Lung (tissue), 12 donors: ENCODE data around the gene ERRFI1. TPM values are rescaled to one million over a fixed set of nuclear protein-coding genes. Genes with fewer than 3 reads are reported as not detected.

ENCODE experiments used
- ATAC-seq: fragments of 200-7000 bp; cut with Tn5 transposase; one replicate; pipeline ENCODE4 v1.9.1; 2020; ENCODE audit warnings: moderate number of reproducible peaks; ENCODE audit not compliant: insufficient read depth, low FRiP score
- DNase-seq, 3 donors: peaks; one replicate each; pipeline ENCODE4 v3.0.0-alpha.2; 2013 to 2017
- H3K27ac ChIP-seq, 2 donors: one replicate each; pipeline ENCODE4 v1.5.1; 2013; ENCODE audit warnings: mild to moderate bottlenecking in 2 of 2, moderate library complexity in 2 of 2, control low read depth in 1 of 2, inconsistent platforms in 1 of 2, low read depth in 1 of 2, low read length in 1 of 2
- H3K27me3 ChIP-seq, 3 donors: one replicate each; pipeline ENCODE4 v1.5.1; 2013; ENCODE audit warnings: low read length in 2 of 3; ENCODE audit not compliant: control insufficient read depth in 3 of 3, insufficient read depth in 3 of 3
- H3K36me3 ChIP-seq, 4 donors: one replicate each; pipeline ENCODE4 v1.5.1; 2013; ENCODE audit warnings: low read length in 4 of 4, mild to moderate bottlenecking in 1 of 4, moderate library complexity in 1 of 4; ENCODE audit not compliant: control insufficient read depth in 4 of 4, insufficient read depth in 4 of 4
- H3K4me1 ChIP-seq, 5 donors: one replicate each; pipeline ENCODE4 v1.5.1; 2013; ENCODE audit warnings: low read length in 5 of 5, mild to moderate bottlenecking in 2 of 5, moderate library complexity in 1 of 5; ENCODE audit not compliant: control insufficient read depth in 5 of 5, insufficient read depth in 5 of 5
- H3K4me3 ChIP-seq: one replicate; pipeline ENCODE4 v1.5.1; 2013; ENCODE audit warnings: mild to moderate bottlenecking, control low read depth, moderate library complexity
- H3K9ac ChIP-seq, 2 donors: one replicate each; pipeline ENCODE4 v1.5.1; 2013; ENCODE audit warnings: low read length in 2 of 2, control low read depth in 1 of 2; ENCODE audit not compliant: insufficient read depth in 1 of 2
- H3K9me3 ChIP-seq, 4 donors: one replicate each; pipeline ENCODE4 v1.5.1; 2013; ENCODE audit warnings: low read length in 3 of 4, mild to moderate bottlenecking in 1 of 4, moderate library complexity in 1 of 4; ENCODE audit not compliant: control insufficient read depth in 4 of 4, insufficient read depth in 3 of 4
- CTCF ChIP-seq: IDR thresholded peaks from 2 replicates; pipeline ENCODE4 v1.5.1; 2012; ENCODE audit warnings: mild to moderate bottlenecking; ENCODE audit errors: control extremely low read depth, extremely low read depth
- WGBS, 2 donors: extraction: QIAGEN DNeasy Blood & Tissue Kit; methylation state at CpG; one replicate each; pipeline ENCODE4 v1.1.7; 2013; 5-methylcytosine and 5-hydroxymethylcytosine counted together
- polyA plus RNA-seq, 2 donors: library from polyadenylated mRNA; stranded (reverse); fragments of 200-250 nt; gene quantifications; one replicate each; pipeline ENCODE4 v1.2.1, GENCODE V29; 2013
- total RNA-seq, 2 donors: library from RNA; depleted of rRNA in 1 of 2; stranded (reverse); fragments of >200 nt in 1 of 2; gene quantifications; one replicate each; pipeline ENCODE4 v1.2.1, GENCODE V29; 2014 to 2021
- donor health status: control.
- donor health status: control.
- donor health status: Bipolar disorder and iron deficiency.
- donor health status: healthy.
- donor health status: DM: yes; HTN: yes; CAD: no.

The ERRFI1 gene
- total and polyA plus RNA-seq, 4 donors, result 26.5 to 89.2 (median 61.4) TPM

GRCh38 chr1:8011923-8012858 is 13.9 kb downstream of the ERRFI1 start:
- Histone ChIP-seq H3K36me3 (peaks cover 7 to 24% (median 18%) of the 10 kb centered on the region in 4 donors), H3K27me3 (no peaks in the 10 kb centered on the region), H3K4me1 (peaks cover 1 to 20% (median 14%) of the 10 kb centered on the region in 5 donors), H3K9ac (no peak overlapping the region), H3K4me3 (no peak overlapping the region), H3K27ac (no peak overlapping the region), H3K9me3 (no peaks in the 10 kb centered on the region)
- no peak for ATAC-seq
- DNase-seq, result no peak
- TF ChIP-seq CTCF, result no peak
- WGBS, 2 donors, result 69 to 84% methylated on average over 7 of the region's 7 CpGs

GRCh38 chr1:8011016-8011415 is 15.1 kb downstream of the ERRFI1 start:
- DNase-seq (no peak), ATAC-seq (no peak)
- TF ChIP-seq CTCF, result no peak
- H3K27me3 ChIP-seq, result no peaks in the 10 kb centered on the region
- peaks cover 2 to 10% (median 9%) of the 10 kb centered on the region in 5 donors for H3K4me1 ChIP-seq
- no peak overlapping the region for H3K4me3 ChIP-seq
- peaks cover 7 to 24% (median 18%) of the 10 kb centered on the region in 4 donors for H3K36me3 ChIP-seq
- H3K9me3 ChIP-seq, result no peaks in the 10 kb centered on the region
- 89 to 94% methylated on average over 4 of the region's 4 CpGs for WGBS, 2 donors
- H3K27ac ChIP-seq, result peak overlapping the region in 1 of 2 donors; percentile 6
- no peak overlapping the region for H3K9ac ChIP-seq

GRCh38 chr1:8010080-8010664 is 15.9 kb downstream of the ERRFI1 start:
- no peak for ATAC-seq
- Histone ChIP-seq H3K4me1 (peaks cover 2 to 9% (median 4%) of the 10 kb centered on the region in 5 donors), H3K4me3 (no peak overlapping the region), H3K36me3 (peaks cover 7 to 24% (median 18%) of the 10 kb centered on the region in 4 donors), H3K9me3 (no peaks in the 10 kb centered on the region), H3K27ac (no peak overlapping the region), H3K27me3 (no peaks in the 10 kb centered on the region), H3K9ac (no peak overlapping the region)
- 88 to 96% methylated on average over 8 of the region's 8 CpGs for WGBS, 2 donors
- no peak for DNase-seq
- no peak for TF ChIP-seq CTCF
